OCI-LY7 (cell line): Measurements from ENCODE around the gene ATXN7L3.

Experiments used
- EZH2phosphoT487 ChIP-seq: fragments of 200-600 bp; sonication (generic); IDR thresholded peaks from 2 replicates; pipeline ENCODE4 v1.6.1; 2018; ENCODE audit warnings: low read depth, borderline replicate concordance, mild to moderate bottlenecking, mixed run types, antibody characterized with exemption, low read length, moderate library complexity, mixed read lengths
- TF ChIP-seq, protein P1 (sequence below): fragments of 200-600 bp; sonication (generic); conservative IDR thresholded peaks from 2 replicates; pipeline ENCODE4 v1.5.1; 2014; ENCODE audit warnings: mild to moderate bottlenecking, antibody characterized with exemption, low read length, moderate library complexity, mixed read lengths

DNA sequence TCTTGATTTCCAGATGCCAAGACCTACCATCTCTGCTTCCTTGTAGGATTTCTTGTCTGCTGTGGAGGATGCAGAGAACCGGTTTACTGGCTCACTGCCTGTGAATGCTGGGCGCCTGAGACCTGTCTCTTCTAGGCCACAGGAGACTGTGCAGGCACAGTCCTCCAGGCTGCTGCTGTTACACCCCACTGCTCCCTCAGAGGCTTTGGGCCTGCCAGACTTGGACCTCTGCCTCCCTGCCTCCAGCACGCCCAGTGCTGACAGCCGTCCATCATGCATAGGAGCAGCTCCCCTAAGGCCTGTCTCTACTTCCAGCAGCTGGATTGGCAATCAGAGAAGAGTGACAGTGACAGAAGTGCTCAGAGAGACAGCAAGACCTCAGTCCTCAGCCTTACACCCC, 51.9 kb downstream of the ATXN7L3 start:
- TF ChIP-seq, protein P1, sequence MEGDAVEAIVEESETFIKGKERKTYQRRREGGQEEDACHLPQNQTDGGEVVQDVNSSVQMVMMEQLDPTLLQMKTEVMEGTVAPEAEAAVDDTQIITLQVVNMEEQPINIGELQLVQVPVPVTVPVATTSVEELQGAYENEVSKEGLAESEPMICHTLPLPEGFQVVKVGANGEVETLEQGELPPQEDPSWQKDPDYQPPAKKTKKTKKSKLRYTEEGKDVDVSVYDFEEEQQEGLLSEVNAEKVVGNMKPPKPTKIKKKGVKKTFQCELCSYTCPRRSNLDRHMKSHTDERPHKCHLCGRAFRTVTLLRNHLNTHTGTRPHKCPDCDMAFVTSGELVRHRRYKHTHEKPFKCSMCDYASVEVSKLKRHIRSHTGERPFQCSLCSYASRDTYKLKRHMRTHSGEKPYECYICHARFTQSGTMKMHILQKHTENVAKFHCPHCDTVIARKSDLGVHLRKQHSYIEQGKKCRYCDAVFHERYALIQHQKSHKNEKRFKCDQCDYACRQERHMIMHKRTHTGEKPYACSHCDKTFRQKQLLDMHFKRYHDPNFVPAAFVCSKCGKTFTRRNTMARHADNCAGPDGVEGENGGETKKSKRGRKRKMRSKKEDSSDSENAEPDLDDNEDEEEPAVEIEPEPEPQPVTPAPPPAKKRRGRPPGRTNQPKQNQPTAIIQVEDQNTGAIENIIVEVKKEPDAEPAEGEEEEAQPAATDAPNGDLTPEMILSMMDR: no peak
- TF ChIP-seq EZH2phosphoT487: no peak
